HG03354 (cell line): ENCODE results near the gene S100A7.
"Not testable (repeated sequence)": the region's sequence is repeated elsewhere in the genome, so short reads cannot be mapped to it uniquely, and the experiment has no call there.

Experiments
- ATAC-seq: cut with Tn5 transposase; IDR thresholded peaks from one replicate; pipeline ENCODE4 v1.9.1; 2021; ENCODE audit warnings: mild to moderate bottlenecking; ENCODE audit not compliant: unreplicated experiment, poor library complexity, severe bottlenecking

The S100A7 gene

DNA sequence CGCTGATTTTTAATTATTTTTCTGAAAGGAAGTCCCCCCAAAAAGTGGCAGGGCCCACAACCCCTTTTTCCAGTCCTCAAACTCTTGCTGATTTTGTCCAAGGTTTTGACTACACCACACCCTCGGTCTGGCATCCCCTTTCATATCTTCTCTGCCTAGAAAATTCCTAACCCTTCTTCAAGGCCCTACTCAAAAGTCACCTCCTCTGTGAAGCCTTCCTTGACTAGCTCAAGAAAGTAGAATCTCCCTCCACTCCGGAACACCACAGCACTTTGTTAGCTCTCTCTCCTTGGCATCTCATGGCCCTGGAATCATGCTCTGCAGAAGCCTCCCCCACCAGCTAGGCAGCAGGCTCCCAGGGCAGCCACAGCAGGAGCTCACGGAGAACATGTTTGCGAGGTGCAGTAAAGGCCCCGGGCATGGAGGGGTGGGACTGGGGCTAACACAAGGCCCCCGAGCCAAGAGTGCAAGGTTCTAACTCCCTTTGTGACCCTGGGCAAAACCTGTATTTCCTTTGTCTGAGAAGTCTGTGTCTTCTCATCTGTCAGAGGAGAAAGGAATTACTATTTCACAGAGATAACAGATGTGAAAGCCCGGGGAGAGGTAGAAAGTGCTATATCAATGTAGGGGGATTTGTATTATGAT is 17.7 kb upstream of the S100A7 start:
- ATAC-seq = no peak

- no peak for ATAC-seq
These were observed 16.1 kb upstream of the S100A7 start for GRCh38 chr1:153476491-153477093.

- no peak for ATAC-seq
These were observed 14.8 kb upstream of the S100A7 start for GRCh38 chr1:153475282-153475681.

GRCh38 chr1:153474347-153474746 is 13.9 kb upstream of the S100A7 start:
- ATAC-seq = no peak

DNA sequence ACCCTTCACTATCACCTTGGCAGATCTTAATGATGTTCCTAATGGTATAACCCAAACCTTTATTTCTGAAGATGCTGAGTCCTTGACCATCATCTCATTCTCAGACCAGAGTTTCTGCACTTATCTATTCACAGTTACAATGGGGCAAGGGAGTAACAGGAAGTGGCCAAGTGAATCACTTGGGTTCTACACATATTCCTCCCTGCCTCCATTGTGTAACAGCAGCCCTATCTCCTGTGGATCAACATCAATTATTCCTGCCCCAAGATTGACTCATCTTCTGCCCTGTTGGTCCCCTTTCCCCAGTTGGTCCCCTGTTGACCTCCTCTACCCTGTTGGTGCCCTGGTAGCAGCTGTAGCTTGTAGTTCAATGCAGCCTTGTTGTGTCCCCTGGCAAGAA is 10.3 kb upstream of the S100A7 start:
- ATAC-seq = no peak

- ATAC-seq = no peak
These were observed 6.5 kb upstream of the S100A7 start for GRCh38 chr1:153466908-153467307.

DNA sequence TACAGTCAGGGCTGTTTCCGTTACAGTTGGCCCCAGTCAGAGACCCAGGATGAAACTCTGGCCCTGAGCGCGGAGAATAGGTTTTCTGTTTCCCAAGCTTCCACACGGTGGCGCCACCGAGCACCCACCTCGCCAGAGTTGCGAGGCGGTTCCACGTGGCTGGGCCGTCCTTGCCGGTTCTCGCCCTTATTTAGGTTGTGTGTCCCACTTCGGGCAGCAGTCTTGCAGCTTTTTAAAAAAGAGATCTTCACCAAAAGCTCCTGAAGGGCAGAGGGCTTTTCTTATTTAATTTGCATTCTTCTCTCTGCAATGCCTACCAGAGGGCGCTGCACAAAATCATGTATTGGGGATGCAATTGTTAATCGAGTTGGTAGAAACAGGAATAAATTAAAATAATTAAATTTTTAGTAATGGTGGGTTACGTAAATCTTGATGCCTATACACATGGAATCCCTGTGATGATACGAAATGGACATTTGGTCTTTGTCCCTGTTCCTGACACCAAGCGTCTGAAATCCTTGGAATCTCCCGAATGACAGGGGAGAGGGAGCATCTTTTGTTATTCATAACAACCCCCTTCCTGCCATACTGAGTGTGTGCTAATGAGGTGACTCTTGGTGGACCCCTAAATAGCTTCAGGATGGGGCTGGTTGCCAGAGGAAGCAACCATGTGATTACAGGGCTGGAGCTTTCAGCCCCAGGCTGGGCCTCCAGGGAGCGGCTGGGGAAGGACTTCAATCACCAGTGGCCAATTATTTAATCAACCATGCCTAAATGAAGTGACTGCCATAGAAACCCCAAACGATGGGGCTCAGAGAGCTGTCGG is 5.6 kb upstream of the S100A7 start:
- no peak for ATAC-seq

GRCh38 chr1:153462741-153463140 is 2.3 kb upstream of the S100A7 start:
- not testable (repeated sequence) for ATAC-seq

GRCh38 chr1:153459655-153460054 is 796 bp downstream of the S100A7 start:
- no peak for ATAC-seq

DNA sequence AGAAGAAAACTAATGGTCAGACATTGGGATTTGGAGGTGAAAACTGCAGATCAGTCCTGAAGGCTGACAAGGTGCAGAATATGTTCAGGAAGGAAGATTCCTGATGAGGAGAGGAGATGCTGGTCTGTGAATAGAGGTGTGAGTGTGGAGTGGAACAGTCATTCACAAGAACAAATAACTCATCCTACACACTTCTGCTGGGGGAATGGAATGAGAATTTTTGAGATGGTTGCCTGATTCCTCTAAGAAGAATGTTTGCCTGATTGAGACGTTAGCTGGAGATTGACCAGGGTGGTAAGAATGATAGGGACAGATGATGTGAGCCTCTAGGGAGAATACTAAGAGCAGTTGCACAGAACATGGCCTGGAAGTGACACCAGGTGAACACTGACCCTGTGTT is 4.1 kb downstream of the S100A7 start:
- ATAC-seq = no peak

DNA sequence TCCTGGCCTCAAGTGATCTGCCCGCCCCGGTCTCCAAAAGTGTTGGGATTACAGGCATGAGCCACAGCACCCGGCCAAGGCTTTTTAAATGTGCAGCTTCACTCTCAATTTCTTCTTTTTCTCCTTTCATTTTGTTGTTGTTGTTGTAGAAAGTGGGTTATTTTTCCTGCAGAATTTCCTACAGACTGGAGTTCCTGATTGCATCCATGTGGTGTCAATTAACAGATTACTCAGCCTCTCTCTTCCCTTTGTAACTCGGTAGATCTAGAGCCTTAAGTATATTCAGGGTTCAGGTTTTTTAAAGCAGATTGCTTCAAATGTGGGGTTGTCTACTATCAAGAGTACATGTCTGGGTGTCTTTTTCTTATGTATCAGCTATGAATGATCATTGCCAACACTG is 11.6 kb downstream of the S100A7 start:
- not testable (repeated sequence) for ATAC-seq

- ATAC-seq = no peak
These were observed 12.8 kb downstream of the S100A7 start for GRCh38 chr1:153447498-153448170.

- ATAC-seq = no peak
These were observed 16.4 kb downstream of the S100A7 start for GRCh38 chr1:153444078-153444477.

DNA sequence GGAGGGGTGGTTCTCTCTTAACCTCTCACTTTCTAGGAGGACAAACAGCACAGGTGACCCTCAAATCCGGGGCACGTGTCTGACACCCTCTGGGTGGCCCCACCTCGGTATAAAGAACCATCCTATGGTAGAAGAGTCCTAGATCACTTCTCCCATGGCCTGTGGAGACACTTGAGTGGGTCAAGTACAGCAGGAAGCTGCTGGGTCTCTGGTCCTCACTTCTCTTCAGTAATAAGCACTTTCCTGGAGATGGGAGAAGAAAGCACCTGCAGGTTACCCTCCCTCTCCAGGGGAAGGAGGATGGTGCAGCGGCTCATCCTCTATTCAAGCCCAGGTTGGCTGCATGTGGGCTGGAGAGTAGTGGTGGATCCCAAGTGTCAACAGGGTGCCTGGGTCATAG is 17.0 kb downstream of the S100A7 start:
- ATAC-seq = no peak

- ATAC-seq = no peak
These were observed 19.2 kb downstream of the S100A7 start for GRCh38 chr1:153441238-153441755.

DNA sequence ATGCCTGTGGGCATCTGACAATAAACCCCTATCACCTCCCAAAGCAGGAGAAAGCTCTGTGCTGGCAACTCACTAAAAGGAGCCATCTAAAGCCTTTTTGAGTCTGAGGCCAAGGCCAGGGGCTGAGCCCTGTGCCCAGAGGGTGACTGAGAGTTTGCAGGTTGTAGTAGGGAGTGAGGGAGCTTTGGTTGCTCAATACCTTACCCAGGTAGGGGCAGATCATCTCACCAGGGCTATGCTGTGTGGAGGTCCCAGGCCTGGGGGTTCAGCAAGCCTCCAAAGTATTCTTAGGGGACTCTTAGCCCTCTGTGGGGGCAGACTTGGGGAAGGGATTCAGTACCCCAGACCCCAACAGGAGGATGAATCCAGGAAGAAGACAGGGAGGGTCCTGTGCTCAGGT is 21.2 kb downstream of the S100A7 start:
- ATAC-seq = no peak

GRCh38 chr1:153438599-153438998 is 21.9 kb downstream of the S100A7 start:
- ATAC-seq = no peak

- no peak for ATAC-seq
These were observed 23.2 kb downstream of the S100A7 start for GRCh38 chr1:153437236-153437635.

- ATAC-seq = no peak
These were observed 25.6 kb downstream of the S100A7 start for GRCh38 chr1:153434746-153435455.
